Liver (tissue), 9 donors: Measurements from ENCODE around the gene NCK2. TPM values are rescaled to one million over a fixed set of nuclear protein-coding genes. Genes with fewer than 3 reads are reported as not detected.

ENCODE experiments used
- DNase-seq: peaks from one replicate; pipeline ENCODE4 v3.0.0-alpha.2; 2017; ENCODE audit warnings: low spot score
- H3K27ac ChIP-seq, 2 donors: one replicate each; pipeline ENCODE4 v1.7.0; 2013; ENCODE audit warnings: inconsistent platforms in 2 of 2, low read length in 2 of 2, control low read depth in 1 of 2, low read depth in 1 of 2, mild to moderate bottlenecking in 1 of 2
- H3K27me3 ChIP-seq, 4 donors: one replicate each; pipeline versions ENCODE4 v1.6.1 to v1.7.0; 2013; ENCODE audit warnings: low read length in 3 of 4, inconsistent platforms in 1 of 4, mild to moderate bottlenecking in 1 of 4, moderate library complexity in 1 of 4; ENCODE audit not compliant: control insufficient read depth in 4 of 4, insufficient read depth in 4 of 4
- H3K36me3 ChIP-seq, 4 donors: one replicate each; pipeline versions ENCODE4 v1.6.1 to v1.7.0; 2013; ENCODE audit warnings: low read length in 3 of 4, mild to moderate bottlenecking in 3 of 4, low read depth in 1 of 4, moderate library complexity in 1 of 4; ENCODE audit not compliant: control insufficient read depth in 4 of 4, insufficient read depth in 3 of 4
- H3K4me1 ChIP-seq, 4 donors: one replicate each; pipeline versions ENCODE4 v1.6.1 to v1.7.0; 2013; ENCODE audit warnings: low read length in 3 of 4, mild to moderate bottlenecking in 3 of 4, moderate library complexity in 1 of 4; ENCODE audit not compliant: control insufficient read depth in 4 of 4, insufficient read depth in 4 of 4
- H3K4me3 ChIP-seq, 3 donors: one replicate each; pipeline versions ENCODE4 v1.6.1 to v1.7.0; 2013; ENCODE audit warnings: low read length in 3 of 3, control low read depth in 1 of 3, low read depth in 1 of 3, mild to moderate bottlenecking in 1 of 3
- H3K9ac ChIP-seq, 2 donors: one replicate each; pipeline ENCODE4 v1.7.0; 2013; ENCODE audit warnings: low read length in 2 of 2, mild to moderate bottlenecking in 2 of 2, moderate library complexity in 2 of 2, control low read depth in 1 of 2, low read depth in 1 of 2
- H3K9me3 ChIP-seq, 4 donors: one replicate each; pipeline versions ENCODE4 v1.6.1 to v1.7.0; 2013; ENCODE audit warnings: low read length in 3 of 4; ENCODE audit not compliant: control insufficient read depth in 4 of 4
- FOXA2 ChIP-seq: IDR thresholded peaks from 2 replicates; pipeline ENCODE4 v1.6.1; 2016; ENCODE audit warnings: antibody characterized with exemption
- GABPA ChIP-seq, 2 donors: IDR thresholded peaks in 1 of 2; conservative IDR thresholded peaks in 1 of 2; 2 replicates each; pipeline ENCODE4 v1.6.1; 2016; ENCODE audit warnings: antibody characterized with exemption in 2 of 2, mild to moderate bottlenecking in 1 of 2, moderate library complexity in 1 of 2
- HNF4A ChIP-seq, 2 donors: conservative IDR thresholded peaks; 2 replicates each; pipeline ENCODE4 v1.6.1; 2016; ENCODE audit warnings: antibody characterized with exemption in 2 of 2, mild to moderate bottlenecking in 2 of 2
- RAD21 ChIP-seq, 2 donors: IDR thresholded peaks; 2 replicates each; pipeline ENCODE4 v1.6.1; 2016; ENCODE audit warnings: antibody characterized with exemption in 2 of 2, mild to moderate bottlenecking in 2 of 2
- TAF1 ChIP-seq: conservative IDR thresholded peaks from 2 replicates; pipeline ENCODE4 v1.6.1; 2016; ENCODE audit warnings: antibody characterized with exemption, mild to moderate bottlenecking
- YY1 ChIP-seq: IDR thresholded peaks from 2 replicates; pipeline ENCODE4 v1.6.1; 2016; ENCODE audit warnings: antibody characterized with exemption, mild to moderate bottlenecking
- WGBS: extraction: QIAGEN DNeasy Blood & Tissue Kit; methylation state at CpG from one replicate; pipeline ENCODE4 v1.1.7; 2013; 5-methylcytosine and 5-hydroxymethylcytosine counted together
- polyA plus RNA-seq, 2 donors: library from polyadenylated mRNA; stranded (reverse) in 1 of 2; unstranded in 1 of 2; fragments of 200-250 nt in 1 of 2; fragments of >200 nt in 1 of 2; fragmentation: Nextera tagmentation in 1 of 2; extraction: Ambion mirVana in 1 of 2; gene quantifications; one replicate each; pipeline versions ENCODE4 v1.2.1 to v1.2.3, GENCODE V29; 2013 to 2015
- total RNA-seq, 2 donors: library from RNA; depleted of rRNA; stranded (reverse); fragments of >200 nt; gene quantifications; one replicate each; pipeline ENCODE4 v1.2.3, GENCODE V29; 2014
- TF ChIP-seq, protein P1 (sequence below): IDR thresholded peaks from 2 replicates; pipeline ENCODE4 v1.6.1; 2016; ENCODE audit warnings: antibody characterized with exemption
- TF ChIP-seq, protein P2 (sequence below): IDR thresholded peaks from 2 replicates; pipeline ENCODE4 v1.6.1; 2016; ENCODE audit warnings: antibody characterized with exemption, mild to moderate bottlenecking
- donor health status: healthy.
- donor health status: healthy.
- donor health status: healthy.
- donor health status: healthy.
- donor health status: healthy.

NCK2 gene
- total and polyA plus RNA-seq, 4 donors: 3.4 to 15.0 (median 10.7) TPM

DNA sequence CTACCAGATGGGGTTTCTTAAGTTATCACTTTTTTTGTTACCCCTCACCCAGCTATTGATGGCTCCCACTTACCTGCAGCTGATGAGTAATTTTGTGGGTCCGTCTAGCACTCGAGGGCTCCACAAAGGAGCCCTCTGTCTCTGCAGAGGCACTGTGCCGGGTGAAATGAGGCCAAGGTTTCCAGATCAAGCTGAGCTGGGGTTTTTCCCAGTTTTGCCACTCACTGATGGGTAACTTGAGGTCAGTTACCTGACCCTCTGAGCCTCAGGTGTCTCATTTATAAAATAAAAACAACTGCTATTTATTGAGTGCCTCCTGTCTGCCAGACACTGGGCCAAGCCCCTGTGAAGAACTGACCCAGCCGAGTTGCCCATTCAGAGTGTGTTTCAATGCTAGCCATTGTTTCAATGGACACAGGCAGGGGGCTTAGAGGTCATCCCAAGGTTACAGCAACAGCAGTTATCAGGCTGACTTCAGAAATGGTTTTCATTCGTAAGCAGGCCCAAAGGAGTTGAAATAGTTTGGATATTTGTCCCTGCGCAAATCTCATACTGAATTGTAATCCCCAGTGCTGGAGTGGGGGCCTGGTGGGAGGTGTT, 192.9 kb downstream of the NCK2 start:
- H3K9me3 ChIP-seq: peaks cover 0 to 9% (median 5%) of the 10 kb centered on the region in 4 donors
- no peak overlapping the region for H3K27ac ChIP-seq
- DNase-seq: no peak
- no peaks in the 10 kb centered on the region for H3K4me1 ChIP-seq
- H3K9ac ChIP-seq: no peak overlapping the region
- no peak overlapping the region for H3K4me3 ChIP-seq
- TF ChIP-seq RAD21 (IDR thresholded peaks at IDR 0.05) (no peak), GABPA (IDR thresholded peaks at IDR 0.05 in 1 of 2, conservative IDR thresholded peaks at IDR 0.05 in 1 of 2) (no peak), TAF1 (no peak), HNF4A (conservative IDR thresholded peaks at IDR 0.05) (no peak), YY1 (no peak), FOXA2 (no peak)
- TF ChIP-seq, protein P1, sequence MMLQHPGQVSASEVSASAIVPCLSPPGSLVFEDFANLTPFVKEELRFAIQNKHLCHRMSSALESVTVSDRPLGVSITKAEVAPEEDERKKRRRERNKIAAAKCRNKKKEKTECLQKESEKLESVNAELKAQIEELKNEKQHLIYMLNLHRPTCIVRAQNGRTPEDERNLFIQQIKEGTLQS: no peak
- TF ChIP-seq, protein P2, sequence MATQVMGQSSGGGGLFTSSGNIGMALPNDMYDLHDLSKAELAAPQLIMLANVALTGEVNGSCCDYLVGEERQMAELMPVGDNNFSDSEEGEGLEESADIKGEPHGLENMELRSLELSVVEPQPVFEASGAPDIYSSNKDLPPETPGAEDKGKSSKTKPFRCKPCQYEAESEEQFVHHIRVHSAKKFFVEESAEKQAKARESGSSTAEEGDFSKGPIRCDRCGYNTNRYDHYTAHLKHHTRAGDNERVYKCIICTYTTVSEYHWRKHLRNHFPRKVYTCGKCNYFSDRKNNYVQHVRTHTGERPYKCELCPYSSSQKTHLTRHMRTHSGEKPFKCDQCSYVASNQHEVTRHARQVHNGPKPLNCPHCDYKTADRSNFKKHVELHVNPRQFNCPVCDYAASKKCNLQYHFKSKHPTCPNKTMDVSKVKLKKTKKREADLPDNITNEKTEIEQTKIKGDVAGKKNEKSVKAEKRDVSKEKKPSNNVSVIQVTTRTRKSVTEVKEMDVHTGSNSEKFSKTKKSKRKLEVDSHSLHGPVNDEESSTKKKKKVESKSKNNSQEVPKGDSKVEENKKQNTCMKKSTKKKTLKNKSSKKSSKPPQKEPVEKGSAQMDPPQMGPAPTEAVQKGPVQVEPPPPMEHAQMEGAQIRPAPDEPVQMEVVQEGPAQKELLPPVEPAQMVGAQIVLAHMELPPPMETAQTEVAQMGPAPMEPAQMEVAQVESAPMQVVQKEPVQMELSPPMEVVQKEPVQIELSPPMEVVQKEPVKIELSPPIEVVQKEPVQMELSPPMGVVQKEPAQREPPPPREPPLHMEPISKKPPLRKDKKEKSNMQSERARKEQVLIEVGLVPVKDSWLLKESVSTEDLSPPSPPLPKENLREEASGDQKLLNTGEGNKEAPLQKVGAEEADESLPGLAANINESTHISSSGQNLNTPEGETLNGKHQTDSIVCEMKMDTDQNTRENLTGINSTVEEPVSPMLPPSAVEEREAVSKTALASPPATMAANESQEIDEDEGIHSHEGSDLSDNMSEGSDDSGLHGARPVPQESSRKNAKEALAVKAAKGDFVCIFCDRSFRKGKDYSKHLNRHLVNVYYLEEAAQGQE: no peak
- 80% methylated on average over 6 of the region's 6 CpGs for WGBS
- no peaks in the 10 kb centered on the region for H3K36me3 ChIP-seq
- no peaks in the 10 kb centered on the region for H3K27me3 ChIP-seq
